ENCODE results near the gene MFSD2A. TPM values are rescaled to one million over a fixed set of nuclear protein-coding genes. Genes with fewer than 3 reads are reported as not detected.

MFSD2A gene
- total RNA-seq, 4 donors from 2014 or later = 6.6 to 239 (median 132) TPM

DNA sequence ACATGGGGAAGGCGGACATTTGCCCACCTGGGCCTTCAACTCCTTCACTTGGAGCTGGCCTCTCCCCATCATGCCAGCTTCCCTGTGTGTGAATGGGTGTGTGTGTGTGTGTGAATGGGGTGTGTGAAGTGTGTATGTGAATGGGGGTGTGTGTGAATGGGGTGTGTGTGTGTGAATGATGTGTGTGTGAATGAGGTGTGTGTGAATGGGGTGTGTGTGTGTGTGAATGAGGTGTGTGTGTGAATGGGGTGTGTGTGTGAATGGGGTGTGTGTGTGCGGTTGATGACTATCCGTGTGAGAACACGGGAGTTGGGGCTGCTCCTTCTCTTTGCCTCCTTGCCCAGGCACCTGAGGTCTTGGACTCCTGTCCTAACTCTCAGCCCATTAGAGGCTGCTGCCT, 9.6 kb downstream of the MFSD2A start:
- DNase-seq = no peak
- H3K4me3 ChIP-seq = no peak overlapping the region
- H3K27me3 ChIP-seq = no peaks in the 10 kb centered on the region
- peaks cover 0 to 72% (median 0%) of the 10 kb centered on the region in 3 donors for H3K36me3 ChIP-seq
- no peak for TF ChIP-seq POLR2A (IDR thresholded peaks at IDR 0.05)
- no peaks in the 10 kb centered on the region for H3K9me3 ChIP-seq
- H3K4me1 ChIP-seq = peaks cover 0 to 20% (median 7%) of the 10 kb centered on the region in 4 donors
- H3K27ac ChIP-seq = peak overlapping the region in 1 of 4 donors; percentile 13

DNA sequence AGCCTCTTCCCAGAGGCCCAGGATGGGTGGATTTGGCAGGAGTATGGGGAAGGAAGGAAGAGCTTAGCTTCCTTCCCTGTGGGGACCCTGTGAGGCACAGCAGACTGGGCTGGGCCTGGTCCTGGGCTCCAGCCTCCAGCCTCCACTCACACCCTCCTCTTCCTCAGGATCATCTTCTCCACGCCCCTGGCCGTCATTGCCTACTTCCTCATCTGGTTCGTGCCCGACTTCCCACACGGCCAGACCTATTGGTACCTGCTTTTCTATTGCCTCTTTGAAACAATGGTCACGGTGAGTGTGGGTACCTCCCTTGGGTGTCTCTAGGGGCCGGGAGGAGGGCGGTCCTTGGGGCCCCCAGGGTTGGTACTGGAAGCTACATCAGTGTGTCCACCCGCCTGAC, 10.1 kb downstream of the MFSD2A start:
- peaks cover 0 to 72% (median 0%) of the 10 kb centered on the region in 3 donors for H3K36me3 ChIP-seq

DNA sequence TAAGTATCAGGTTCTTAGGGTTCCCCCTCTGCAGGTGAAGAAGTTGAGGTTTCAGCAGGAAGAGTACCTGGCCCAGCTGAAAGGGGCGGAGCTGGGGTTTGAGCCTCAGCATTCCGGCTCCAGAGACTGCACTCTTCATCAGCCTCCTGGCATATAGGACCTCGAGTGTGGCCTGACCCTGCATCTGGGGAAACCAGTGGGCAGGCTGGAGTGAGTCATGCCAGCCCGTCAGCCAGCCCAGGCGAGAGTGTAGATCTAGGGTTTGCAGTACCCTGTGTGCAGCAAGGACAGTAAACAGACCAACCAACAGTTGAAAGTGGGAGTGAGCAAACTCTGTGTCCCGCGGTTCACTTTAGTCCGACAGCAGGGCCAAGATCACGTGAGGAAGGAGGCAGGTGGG, 14.1 kb downstream of the MFSD2A start:
- peak overlapping the region in 1 of 4 donors; percentile 59 for H3K27ac ChIP-seq
- H3K4me3 ChIP-seq = no peak overlapping the region
- peaks cover 0 to 5% (median 0%) of the 10 kb centered on the region in 4 donors for H3K4me1 ChIP-seq
- H3K9me3 ChIP-seq = no peaks in the 10 kb centered on the region
- no peaks in the 10 kb centered on the region for H3K27me3 ChIP-seq
- DNase-seq = no peak
- no peak for TF ChIP-seq POLR2A (IDR thresholded peaks at IDR 0.05)
- TF ChIP-seq, protein P1, sequence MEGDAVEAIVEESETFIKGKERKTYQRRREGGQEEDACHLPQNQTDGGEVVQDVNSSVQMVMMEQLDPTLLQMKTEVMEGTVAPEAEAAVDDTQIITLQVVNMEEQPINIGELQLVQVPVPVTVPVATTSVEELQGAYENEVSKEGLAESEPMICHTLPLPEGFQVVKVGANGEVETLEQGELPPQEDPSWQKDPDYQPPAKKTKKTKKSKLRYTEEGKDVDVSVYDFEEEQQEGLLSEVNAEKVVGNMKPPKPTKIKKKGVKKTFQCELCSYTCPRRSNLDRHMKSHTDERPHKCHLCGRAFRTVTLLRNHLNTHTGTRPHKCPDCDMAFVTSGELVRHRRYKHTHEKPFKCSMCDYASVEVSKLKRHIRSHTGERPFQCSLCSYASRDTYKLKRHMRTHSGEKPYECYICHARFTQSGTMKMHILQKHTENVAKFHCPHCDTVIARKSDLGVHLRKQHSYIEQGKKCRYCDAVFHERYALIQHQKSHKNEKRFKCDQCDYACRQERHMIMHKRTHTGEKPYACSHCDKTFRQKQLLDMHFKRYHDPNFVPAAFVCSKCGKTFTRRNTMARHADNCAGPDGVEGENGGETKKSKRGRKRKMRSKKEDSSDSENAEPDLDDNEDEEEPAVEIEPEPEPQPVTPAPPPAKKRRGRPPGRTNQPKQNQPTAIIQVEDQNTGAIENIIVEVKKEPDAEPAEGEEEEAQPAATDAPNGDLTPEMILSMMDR (IDR thresholded peaks at IDR 0.05) = no peak
- peaks cover 0 to 54% (median 0%) of the 10 kb centered on the region in 3 donors for H3K36me3 ChIP-seq

More for the DNA sequence above, 10.1 kb downstream of the MFSD2A start:
- H3K4me1 ChIP-seq = peaks cover 0 to 17% (median 7%) of the 10 kb centered on the region in 4 donors
- no peak for DNase-seq
- H3K27ac ChIP-seq = peak overlapping the region in 1 of 4 donors; percentile 13
- TF ChIP-seq, protein P1 (IDR thresholded peaks at IDR 0.05) = no peak
- TF ChIP-seq POLR2A (IDR thresholded peaks at IDR 0.05) = no peak
- no peaks in the 10 kb centered on the region for H3K27me3 ChIP-seq
- no peak overlapping the region for H3K4me3 ChIP-seq
- no peaks in the 10 kb centered on the region for H3K9me3 ChIP-seq

DNA sequence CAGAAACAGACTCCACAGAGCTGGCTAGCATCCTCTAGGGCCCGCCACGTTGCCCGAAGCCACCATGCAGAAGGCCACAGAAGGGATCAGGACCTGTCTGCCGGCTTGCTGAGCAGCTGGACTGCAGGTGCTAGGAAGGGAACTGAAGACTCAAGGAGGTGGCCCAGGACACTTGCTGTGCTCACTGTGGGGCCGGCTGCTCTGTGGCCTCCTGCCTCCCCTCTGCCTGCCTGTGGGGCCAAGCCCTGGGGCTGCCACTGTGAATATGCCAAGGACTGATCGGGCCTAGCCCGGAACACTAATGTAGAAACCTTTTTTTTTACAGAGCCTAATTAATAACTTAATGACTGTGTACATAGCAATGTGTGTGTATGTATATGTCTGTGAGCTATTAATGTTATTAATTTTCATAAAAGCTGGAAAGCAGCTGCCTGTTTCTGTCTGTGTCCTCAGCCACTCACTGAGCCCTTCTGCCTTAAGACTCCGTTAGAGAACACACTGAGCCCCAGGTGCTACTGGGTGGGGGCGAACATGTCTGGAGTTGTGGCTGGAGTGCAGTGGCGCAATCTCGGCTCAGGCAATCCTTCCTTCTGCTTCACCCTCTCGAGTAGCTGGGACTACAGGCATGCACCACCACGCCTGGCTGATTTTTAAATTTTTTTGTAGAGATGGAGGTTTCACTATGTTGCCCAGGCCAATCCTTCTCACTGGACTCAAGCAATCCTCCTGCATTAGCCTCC, 14.8 kb downstream of the MFSD2A start:
- H3K9me3 ChIP-seq = no peaks in the 10 kb centered on the region
- no peak for DNase-seq
- H3K4me1 ChIP-seq = peaks cover 0 to 5% (median 0%) of the 10 kb centered on the region in 4 donors
- H3K36me3 ChIP-seq = peaks cover 0 to 47% (median 0%) of the 10 kb centered on the region in 3 donors
- H3K27ac ChIP-seq = peak overlapping the region in 2 of 4 donors; percentile 36 to 59
- H3K27me3 ChIP-seq = no peaks in the 10 kb centered on the region
- no peak overlapping the region for H3K4me3 ChIP-seq
- no peak for TF ChIP-seq POLR2A (IDR thresholded peaks at IDR 0.05)
- TF ChIP-seq, protein P1 (IDR thresholded peaks at IDR 0.05) = no peak

DNA sequence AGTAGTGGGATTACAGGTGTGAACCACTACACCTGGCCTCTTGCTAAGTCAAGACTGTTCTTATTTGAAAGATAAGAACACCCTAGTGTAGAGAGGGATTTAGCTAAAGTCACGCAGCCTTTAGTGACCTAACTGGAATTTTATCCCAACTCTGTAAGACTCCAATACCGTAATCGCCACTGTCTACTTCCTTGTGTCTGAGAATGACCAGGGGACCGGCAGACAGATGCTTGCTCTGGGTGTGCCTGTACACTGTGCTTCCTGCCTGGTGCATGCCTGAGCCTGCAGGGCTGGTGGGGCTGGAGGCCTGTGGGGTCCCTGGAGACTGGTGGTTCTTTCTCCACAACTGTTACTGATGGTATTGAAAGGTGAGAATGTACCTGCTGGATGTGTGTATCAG, 15.3 kb downstream of the MFSD2A start:
- peak overlapping the region in 2 of 4 donors; percentile 36 to 59 for H3K27ac ChIP-seq
- no peak for DNase-seq
- peaks cover 0 to 5% (median 0%) of the 10 kb centered on the region in 4 donors for H3K4me1 ChIP-seq

DNA sequence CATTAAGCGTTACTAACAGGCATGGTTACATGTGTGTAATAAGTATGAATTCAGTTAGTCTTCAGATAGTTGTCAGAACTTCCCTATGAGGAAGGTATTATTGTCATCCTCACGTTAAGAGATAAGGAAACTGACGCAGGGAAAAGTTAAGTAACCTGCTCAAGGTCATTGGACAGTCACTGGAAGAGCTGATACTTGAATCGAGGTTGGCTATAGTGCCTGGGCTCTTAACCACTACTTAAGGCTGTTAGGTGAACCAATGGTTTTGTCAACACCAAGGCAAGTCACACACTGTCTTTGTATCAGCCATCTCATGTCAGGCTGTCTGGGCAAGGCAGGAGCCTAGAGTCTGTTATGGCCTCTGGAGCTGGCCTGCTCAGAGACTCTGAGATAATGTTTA, 16.2 kb downstream of the MFSD2A start:
- no peak for TF ChIP-seq POLR2A (IDR thresholded peaks at IDR 0.05)
- TF ChIP-seq, protein P1 (IDR thresholded peaks at IDR 0.05) = no peak
- no peaks in the 10 kb centered on the region for H3K27me3 ChIP-seq
- peak overlapping the region in 2 of 4 donors; percentile 36 to 59 for H3K27ac ChIP-seq
- no peak for DNase-seq
- no peak overlapping the region for H3K4me3 ChIP-seq
- peaks cover 0 to 34% (median 0%) of the 10 kb centered on the region in 3 donors for H3K36me3 ChIP-seq
- H3K9me3 ChIP-seq = no peaks in the 10 kb centered on the region
- H3K4me1 ChIP-seq = peaks cover 0 to 5% (median 0%) of the 10 kb centered on the region in 4 donors

More for the DNA sequence above, 15.3 kb downstream of the MFSD2A start:
- no peaks in the 10 kb centered on the region for H3K27me3 ChIP-seq
- H3K36me3 ChIP-seq = peaks cover 0 to 43% (median 0%) of the 10 kb centered on the region in 3 donors
- H3K4me3 ChIP-seq = no peak overlapping the region
- TF ChIP-seq POLR2A (IDR thresholded peaks at IDR 0.05) = no peak
- TF ChIP-seq, protein P1 (IDR thresholded peaks at IDR 0.05) = no peak
- H3K9me3 ChIP-seq = no peaks in the 10 kb centered on the region

Data from Peyer's patch (tissue), 4 donors.